DMS153 (cell line): ENCODE data around the gene MAT2B.
A peak's percentile ranks its signal among the peaks of the same experiment; 100 is the strongest.

Source experiments
- DNase-seq: peaks from one replicate; lab custom pipeline; 2025; lab: John Stamatoyannopoulos, UW

The MAT2B gene

GRCh38 chr5:163551156-163551555 lies 45.7 kb downstream of the MAT2B start:
- DNase-seq = no peak

GRCh38 chr5:163552536-163552935 lies 47.1 kb downstream of the MAT2B start:
- no peak for DNase-seq

GRCh38 chr5:163561339-163561738 lies 55.9 kb downstream of the MAT2B start:
- no peak for DNase-seq

- DNase-seq = no peak
These were observed 56.7 kb downstream of the MAT2B start for GRCh38 chr5:163562071-163562470.

- no peak for DNase-seq
These were observed 57.7 kb downstream of the MAT2B start for GRCh38 chr5:163563112-163563511.

GRCh38 chr5:163563880-163564279 lies 58.5 kb downstream of the MAT2B start:
- no peak for DNase-seq

- DNase-seq = peak; percentile 2
These were observed 59.0 kb downstream of the MAT2B start for GRCh38 chr5:163564321-163564938.

GRCh38 chr5:163565492-163565891 lies 60.1 kb downstream of the MAT2B start:
- DNase-seq = no peak

- no peak for DNase-seq
These were observed 60.7 kb downstream of the MAT2B start for GRCh38 chr5:163565931-163566608.

- DNase-seq = no peak
These were observed 61.3 kb downstream of the MAT2B start for GRCh38 chr5:163566678-163567077.

- no peak for DNase-seq
These were observed 62.4 kb downstream of the MAT2B start for GRCh38 chr5:163567811-163568210.
